OCI-LY1 (cell line): ENCODE measurements around the gene STX8.

Experiments used
- H2AFZ ChIP-seq: fragments of 200-600 bp; sonication (generic), shearing (Covaris generic); 2 replicates; pipeline ENCODE4 v1.6.0; 2014; ENCODE audit warnings: antibody characterized with exemption, mild to moderate bottlenecking, low read length
- H3F3A ChIP-seq: fragments of 200-600 bp; sonication (generic), shearing (Covaris generic); 2 replicates; pipeline ENCODE4 v1.6.0; 2014; ENCODE audit warnings: mild to moderate bottlenecking, antibody characterized with exemption, low read length, moderate library complexity; ENCODE audit not compliant: insufficient read depth
- H3K27ac ChIP-seq: fragments of 200-600 bp; sonication (generic); 2 replicates; pipeline ENCODE4 v1.5.1; 2014; ENCODE audit warnings: low read length, mixed run types, mild to moderate bottlenecking, low read depth; ENCODE audit not compliant: poor library complexity, severe bottlenecking
- H3K27me3 ChIP-seq: fragments of 200-600 bp; sonication (generic); 2 replicates; pipeline ENCODE4 v1.6.0; 2014; ENCODE audit warnings: antibody characterized with exemption, mild to moderate bottlenecking, low read length, moderate library complexity; ENCODE audit not compliant: insufficient read depth
- H3K36me3 ChIP-seq: fragments of 200-600 bp; sonication (generic); 2 replicates; pipeline ENCODE4 v1.6.1; 2014; ENCODE audit warnings: mild to moderate bottlenecking, antibody characterized with exemption, low read length, moderate library complexity, mixed read lengths; ENCODE audit not compliant: insufficient read depth
- H3K4me1 ChIP-seq: fragments of 200-600 bp; sonication (generic); 2 replicates; pipeline ENCODE4 v1.5.1; 2014; ENCODE audit warnings: mild to moderate bottlenecking, low read length, moderate library complexity; ENCODE audit not compliant: insufficient read depth, severe bottlenecking
- H3K4me2 ChIP-seq: fragments of 200-600 bp; sonication (generic), shearing (Covaris generic); 2 replicates; pipeline ENCODE4 v1.6.1; 2014; ENCODE audit warnings: low read length
- H3K4me3 ChIP-seq: fragments of 200-600 bp; sonication (generic); 2 replicates; pipeline ENCODE4 v1.5.1; 2014; ENCODE audit warnings: low read length, low read depth, mild to moderate bottlenecking, mixed read lengths; ENCODE audit not compliant: poor library complexity, severe bottlenecking
- H3K79me2 ChIP-seq: fragments of 200-600 bp; shearing (Covaris generic); 2 replicates; pipeline ENCODE4 v1.6.1; 2016; ENCODE audit warnings: mixed run types, low read length, mixed read lengths; ENCODE audit not compliant: insufficient read depth
- H3K9ac ChIP-seq: fragments of 200-600 bp; sonication (generic), shearing (Covaris generic); 2 replicates; pipeline ENCODE4 v1.6.1; 2014; ENCODE audit warnings: mild to moderate bottlenecking, low read length, mixed read lengths
- H3K9me2 ChIP-seq: fragments of 200-600 bp; sonication (generic), shearing (Covaris generic); 2 replicates; pipeline ENCODE4 v1.6.1; 2014; ENCODE audit warnings: low read depth, mild to moderate bottlenecking, low read length, mixed read lengths
- H3K9me3 ChIP-seq: fragments of 200-600 bp; shearing (Covaris generic); 2 replicates; pipeline ENCODE4 v1.6.1; 2014; ENCODE audit warnings: low read length, mixed read lengths
- H4K20me1 ChIP-seq: fragments of 200-600 bp; sonication (generic), shearing (Covaris generic); 2 replicates; pipeline ENCODE4 v1.6.0; 2016; ENCODE audit warnings: mild to moderate bottlenecking, low read length; ENCODE audit not compliant: insufficient read depth
- CTCF ChIP-seq: fragments of 200-600 bp; sonication (generic), shearing (Covaris generic); IDR thresholded peaks from 2 replicates; pipeline ENCODE4 v1.5.1; 2017; ENCODE audit warnings: mild to moderate bottlenecking, antibody characterized with exemption, low read length, moderate library complexity, mixed read lengths
- EZH2 ChIP-seq: fragments of 200-600 bp; sonication (generic), shearing (Covaris generic); IDR thresholded peaks from 2 replicates; pipeline ENCODE4 v1.8.0; 2017; ENCODE audit warnings: borderline replicate concordance, mixed run types, mild to moderate bottlenecking, antibody characterized with exemption, low read length, moderate library complexity, mixed read lengths

STX8 gene

DNA sequence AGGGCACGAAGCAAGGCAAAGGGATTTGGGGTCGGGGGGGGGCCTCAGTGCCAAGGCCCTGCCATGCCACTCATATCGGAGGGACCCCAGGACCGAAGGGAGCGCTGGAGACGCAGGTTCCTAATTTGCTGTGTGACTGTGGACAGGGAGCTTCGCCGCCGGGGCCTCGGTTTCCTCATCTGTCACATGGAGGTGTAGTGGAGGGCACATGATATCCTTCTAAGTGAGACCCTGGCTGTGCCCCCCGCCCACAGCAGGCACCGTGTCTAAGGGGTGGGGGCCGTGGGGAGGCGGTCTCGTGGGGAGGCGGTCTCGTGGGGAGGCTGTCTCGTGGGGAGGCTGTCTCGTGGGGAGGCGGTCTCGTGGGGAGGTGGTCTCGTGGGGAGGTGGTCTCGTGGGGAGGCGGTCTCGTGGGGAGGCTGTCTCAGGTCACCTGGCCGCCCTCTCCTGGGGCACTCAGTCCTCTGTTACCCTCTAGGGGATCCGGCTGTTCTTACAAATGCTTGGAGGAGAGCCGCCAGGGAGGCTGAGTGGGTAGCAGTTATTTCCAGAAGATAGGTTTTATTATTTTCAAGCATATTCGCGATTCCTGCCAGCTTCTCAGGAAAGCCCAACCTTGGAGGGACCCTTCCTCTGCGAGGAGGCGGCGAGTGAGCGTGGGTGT lies 349.4 kb downstream of the STX8 start:
- Histone ChIP-seq H3F3A (no peaks in the 10 kb centered on the region), H3K4me2 (no peak overlapping the region), H4K20me1 (no peaks in the 10 kb centered on the region), H3K9me3 (no peaks in the 10 kb centered on the region), H3K4me1 (no peaks in the 10 kb centered on the region), H2AFZ (no peak overlapping the region), H3K27ac (no peak overlapping the region), H3K9me2 (no peaks in the 10 kb centered on the region), H3K9ac (no peak overlapping the region), H3K36me3 (no peaks in the 10 kb centered on the region), H3K79me2 (no peaks in the 10 kb centered on the region), H3K27me3 (no peaks in the 10 kb centered on the region; the same call in 1 of the 2 replicates), H3K4me3 (no peak overlapping the region)
- TF ChIP-seq EZH2 (no peak), CTCF (no peak)

- Histone ChIP-seq H3K9me2 (no peaks in the 10 kb centered on the region), H2AFZ (no peak overlapping the region), H3K79me2 (no peaks in the 10 kb centered on the region), H3K4me1 (no peaks in the 10 kb centered on the region), H3F3A (no peaks in the 10 kb centered on the region), H4K20me1 (no peaks in the 10 kb centered on the region), H3K9me3 (no peaks in the 10 kb centered on the region), H3K4me3 (no peak overlapping the region), H3K4me2 (no peak overlapping the region), H3K36me3 (no peaks in the 10 kb centered on the region), H3K27ac (no peak overlapping the region), H3K9ac (no peak overlapping the region), H3K27me3 (no peaks in the 10 kb centered on the region; the same call in 1 of the 2 replicates)
- TF ChIP-seq CTCF (no peak), EZH2 (no peak)
These were observed 350.1 kb downstream of the STX8 start for GRCh38 chr17:9225305-9226101.

GRCh38 chr17:9224485-9224884 lies 351.1 kb downstream of the STX8 start:
- Histone ChIP-seq H3K9me2 (no peaks in the 10 kb centered on the region), H3K4me1 (no peaks in the 10 kb centered on the region), H3K4me2 (no peak overlapping the region), H3K36me3 (no peaks in the 10 kb centered on the region), H2AFZ (no peak overlapping the region), H3K9me3 (no peaks in the 10 kb centered on the region), H3F3A (no peaks in the 10 kb centered on the region), H3K4me3 (no peak overlapping the region), H3K27me3 (no peaks in the 10 kb centered on the region; the same call in 1 of the 2 replicates), H3K79me2 (no peaks in the 10 kb centered on the region), H4K20me1 (no peaks in the 10 kb centered on the region), H3K27ac (no peak overlapping the region), H3K9ac (no peak overlapping the region)
- no peak for TF ChIP-seq CTCF
- TF ChIP-seq EZH2, result no peak
